ENCODE data around the gene SLC25A4.
"Not testable (repeated sequence)": the region's sequence is repeated elsewhere in the genome, so short reads cannot be mapped to it uniquely, and the experiment has no call there.

SLC25A4 gene

GRCh38 chr4:185183622-185184281 lies 40.7 kb downstream of the SLC25A4 start:
- DNase-seq (ENCODE audit: low spot score), result peak; percentile 57

- no peak for DNase-seq (ENCODE audit: low spot score)
Observed at GRCh38 chr4:185186769-185187168, 43.7 kb downstream of the SLC25A4 start.

GRCh38 chr4:185189606-185190305 lies 46.7 kb downstream of the SLC25A4 start:
- DNase-seq (ENCODE audit: low spot score), result no peak

- DNase-seq (ENCODE audit: low spot score), result no peak
Observed at GRCh38 chr4:185190306-185190856, 47.3 kb downstream of the SLC25A4 start.

GRCh38 chr4:185192059-185192458 lies 49.0 kb downstream of the SLC25A4 start:
- no peak for DNase-seq (ENCODE audit: low spot score)

- DNase-seq (ENCODE audit: low spot score), result no peak
Observed at GRCh38 chr4:185194924-185195888, 52.1 kb downstream of the SLC25A4 start.

- no peak for DNase-seq (ENCODE audit: low spot score)
Observed at GRCh38 chr4:185196437-185196836, 53.4 kb downstream of the SLC25A4 start.

- not testable (repeated sequence) for DNase-seq (ENCODE audit: low spot score)
Observed at GRCh38 chr4:185198189-185198588, 55.1 kb downstream of the SLC25A4 start.
